T-cell (primary cell): Measurements from ENCODE around the gene GRAMD2B. TPM values are rescaled to one million over a fixed set of nuclear protein-coding genes. Genes with fewer than 3 reads are reported as not detected.

ENCODE experiments used
- ATAC-seq, 4 experiments: fragments of 200-7000 bp in 3 of 4; fragments of 150-1000 bp in 1 of 4; cut with Tn5 transposase; replicated peaks in 1 of 4; 1 replicate in 3 of 4; 2 replicates in 1 of 4; pipeline ENCODE4 v1.10.0; 2021; ENCODE audit warnings: moderate library complexity in 3 of 4, mild to moderate bottlenecking in 2 of 4, moderate number of reproducible peaks in 1 of 4
- CTCF ChIA-PET, 2 donors: fragments of 300-600 bp; sonication (Branson Sonifier 250); formaldehyde crosslinking; loops; one replicate each; lab custom pipeline; 2022; ENCODE audit warnings: antibody characterized with exemption in 2 of 2; lab: Charles Lee
- POLR2A ChIA-PET, 2 donors: fragments of 300-600 bp; sonication (Branson Sonifier 250); formaldehyde crosslinking; loops; one replicate each; lab custom pipeline; 2022; ENCODE audit warnings: antibody characterized with exemption in 2 of 2; lab: Charles Lee
- DNase-seq, 35 experiments: peaks; one replicate each; pipeline versions ENCODE4 v3.0.0 to v3.0.0-alpha.2; 2013 to 2023
- H3K27ac ChIP-seq: one replicate; pipeline ENCODE4 v1.5.1; 2013; ENCODE audit warnings: low read length
- H3K27me3 ChIP-seq, 2 experiments: replicated peaks in 1 of 2; 1 replicate in 1 of 2; 2 replicates in 1 of 2; pipeline versions ENCODE4 v1.6.1 to v1.7.0; 2013; ENCODE audit warnings: low read length in 1 of 2, mixed read lengths in 1 of 2; ENCODE audit not compliant: control insufficient read depth in 2 of 2, insufficient read depth in 2 of 2; ENCODE audit errors: extremely low read depth in 1 of 2
- H3K36me3 ChIP-seq, 2 donors: 1 replicate in 1 of 2; 2 replicates in 1 of 2; pipeline versions ENCODE4 v1.6.1 to v1.7.0; 2013; ENCODE audit warnings: low read length in 1 of 2; ENCODE audit not compliant: control insufficient read depth in 2 of 2, insufficient read depth in 1 of 2; ENCODE audit errors: extremely low read depth in 1 of 2
- H3K4me1 ChIP-seq, 2 experiments: 1 replicate in 1 of 2; 2 replicates in 1 of 2; pipeline versions ENCODE4 v1.6.1 to v1.7.0; 2013; ENCODE audit warnings: low read length in 2 of 2, mixed read lengths in 1 of 2; ENCODE audit not compliant: insufficient read depth in 2 of 2, control insufficient read depth in 1 of 2; ENCODE audit errors: extremely low read depth in 1 of 2
- H3K4me3 ChIP-seq, 2 donors: 1 replicate in 1 of 2; 2 replicates in 1 of 2; pipeline versions ENCODE4 v1.5.1 to v1.7.0; 2013; ENCODE audit warnings: mild to moderate bottlenecking in 2 of 2, low read length in 1 of 2, moderate library complexity in 1 of 2; ENCODE audit not compliant: control insufficient read depth in 1 of 2; ENCODE audit errors: extremely low read depth in 1 of 2
- H3K9me3 ChIP-seq: 2 replicates; pipeline ENCODE4 v1.7.0; 2013
- H3K27ac Mint-ChIP-seq, 2 donors: one replicate each; pipeline ENCODE4 v1.8.0; 2020 to 2021; ENCODE audit warnings: mild to moderate bottlenecking in 2 of 2, mixed read lengths in 2 of 2
- H3K27me3 Mint-ChIP-seq, 2 donors: one replicate each; pipeline ENCODE4 v1.8.0; 2021 to 2022; ENCODE audit warnings: mixed read lengths in 2 of 2
- H3K36me3 Mint-ChIP-seq: one replicate; pipeline ENCODE4 v1.8.0; 2021; ENCODE audit warnings: mixed read lengths
- H3K4me1 Mint-ChIP-seq, 3 donors: one replicate each; pipeline ENCODE4 v1.8.0; 2020 to 2022; ENCODE audit warnings: mixed read lengths in 3 of 3, mild to moderate bottlenecking in 1 of 3
- H3K4me3 Mint-ChIP-seq, 3 donors: one replicate each; pipeline ENCODE4 v1.8.0; 2020 to 2022; ENCODE audit warnings: mild to moderate bottlenecking in 3 of 3, mixed read lengths in 3 of 3, moderate library complexity in 3 of 3
- H3K9me3 Mint-ChIP-seq, 3 donors: one replicate each; pipeline ENCODE4 v1.8.0; 2020 to 2022; ENCODE audit warnings: mixed read lengths in 3 of 3
- WGBS: methylation state at CpG from one replicate; pipeline ENCODE4 v1.1.5; 2013; ENCODE audit warnings: missing lambda C conversion rate; ENCODE audit not compliant: insufficient coverage; 5-methylcytosine and 5-hydroxymethylcytosine counted together
- total RNA-seq, 35 experiments: library from RNA in 6 of 35; stranded (reverse) in 6 of 35; fragments of 120-200 nt in 1 of 35; gene quantifications; one replicate each; pipeline versions ENCODE4 v1.2.1 to v1.2.4 and lab custom pipeline; 2013 to 2026

GRAMD2B gene
- total RNA-seq, 5 donors from 2014 or later (not counting 1 experiment from before 2014, with no cell fraction given): 5.7 to 14.1 (median 6.0) TPM

GRCh38 chr5:126402621-126403555 lies 20.3 kb upstream of the GRAMD2B start:
- ATAC-seq (no peak), DNase-seq (no peak)
- CTCF ChIA-PET: no interaction called here
- Histone ChIP-seq H3K9me3 (no peaks in the 10 kb centered on the region), H3K27me3 (no peaks in the 10 kb centered on the region), H3K27ac (no peak overlapping the region), H3K4me3 (no peak overlapping the region), H3K4me1 (no peaks in the 10 kb centered on the region), H3K36me3 (no peaks in the 10 kb centered on the region)
- WGBS: no CpG with 5 or more reads among the region's 2 CpGs
- Mint-ChIP-seq H3K4me3 (no peak overlapping the region), H3K27me3 (peaks cover 0 to 4% of the 10 kb centered on the region in 2 donors), H3K4me1 (no peaks in the 10 kb centered on the region), H3K36me3 (no peaks in the 10 kb centered on the region), H3K9me3 (peaks cover 14 to 35% (median 18%) of the 10 kb centered on the region in 3 donors), H3K27ac (no peak overlapping the region)
- POLR2A ChIA-PET: no interaction called here

- Mint-ChIP-seq H3K4me3 (no peak overlapping the region), H3K9me3 (peaks cover 13 to 30% (median 17%) of the 10 kb centered on the region in 3 donors), H3K36me3 (no peaks in the 10 kb centered on the region), H3K4me1 (no peaks in the 10 kb centered on the region), H3K27ac (no peak overlapping the region), H3K27me3 (peaks cover 0 to 4% of the 10 kb centered on the region in 2 donors)
- ATAC-seq: no peak
- H3K9me3 ChIP-seq: no peaks in the 10 kb centered on the region
- H3K4me3 ChIP-seq: no peak overlapping the region
- no peaks in the 10 kb centered on the region for H3K27me3 ChIP-seq
- ChIA-PET CTCF (no interaction called here), POLR2A (no interaction called here)
- no peaks in the 10 kb centered on the region for H3K36me3 ChIP-seq
- no peak overlapping the region for H3K27ac ChIP-seq
- H3K4me1 ChIP-seq: no peaks in the 10 kb centered on the region
- no peak for DNase-seq
Measured at GRCh38 chr5:126403876-126404275, 19.3 kb upstream of the GRAMD2B start.

GRCh38 chr5:126410623-126411022 lies 12.6 kb upstream of the GRAMD2B start:
- DNase-seq (no peak), ATAC-seq (no peak)
- Histone ChIP-seq H3K9me3 (no peaks in the 10 kb centered on the region), H3K4me3 (no peak overlapping the region), H3K27me3 (peaks cover 0 to 4% of the 10 kb centered on the region in 2 experiments), H3K27ac (no peak overlapping the region), H3K36me3 (no peaks in the 10 kb centered on the region), H3K4me1 (no peaks in the 10 kb centered on the region)
- Mint-ChIP-seq H3K9me3 (peaks cover 0 to 14% (median 5%) of the 10 kb centered on the region in 3 donors), H3K4me3 (no peak overlapping the region), H3K27me3 (peaks cover 6 to 29% of the 10 kb centered on the region in 2 donors), H3K27ac (no peak overlapping the region), H3K36me3 (no peaks in the 10 kb centered on the region), H3K4me1 (peaks cover 0 to 2% (median 0%) of the 10 kb centered on the region in 3 donors)
- POLR2A ChIA-PET: no interaction called here
- CTCF ChIA-PET: no interaction called here
- WGBS: 20% methylated on average over 1 of the region's 2 CpGs

GRCh38 chr5:126413856-126414255 lies 9.4 kb upstream of the GRAMD2B start:
- Mint-ChIP-seq H3K4me3 (no peak overlapping the region), H3K4me1 (peaks cover 0 to 2% (median 0%) of the 10 kb centered on the region in 3 donors), H3K9me3 (peaks cover 0 to 14% (median 5%) of the 10 kb centered on the region in 3 donors), H3K27ac (no peak overlapping the region), H3K27me3 (peaks cover 6 to 34% of the 10 kb centered on the region in 2 donors), H3K36me3 (no peaks in the 10 kb centered on the region)
- no peaks in the 10 kb centered on the region for H3K36me3 ChIP-seq
- DNase-seq (no peak), ATAC-seq (no peak)
- H3K27ac ChIP-seq: no peak overlapping the region
- peaks cover 0 to 4% of the 10 kb centered on the region in 2 experiments for H3K27me3 ChIP-seq
- H3K9me3 ChIP-seq: no peaks in the 10 kb centered on the region
- ChIA-PET POLR2A (interaction anchor here in 1 of 2 donors (0.6 kb wide), 1 partner anchor 167 kb away, joined by 4 read pairs; no protein-coding TSS in a partner anchor), CTCF (no interaction called here)
- H3K4me3 ChIP-seq: no peak overlapping the region
- no peaks in the 10 kb centered on the region for H3K4me1 ChIP-seq
- 100% methylated on average over 1 of the region's 3 CpGs for WGBS

GRCh38 chr5:126414874-126415502 lies 8.2 kb upstream of the GRAMD2B start:
- H3K9me3 ChIP-seq: no peaks in the 10 kb centered on the region
- H3K27me3 Mint-ChIP-seq: peaks cover 6 to 33% of the 10 kb centered on the region in 2 donors
- ChIA-PET POLR2A (no interaction called here), CTCF (no interaction called here)
- DNase-seq (no peak), ATAC-seq (no peak)
- no peaks in the 10 kb centered on the region for H3K4me1 ChIP-seq
- no CpG with 5 or more reads among the region's 1 CpG for WGBS
- H3K27me3 ChIP-seq: peaks cover 0 to 4% of the 10 kb centered on the region in 2 experiments
- H3K4me1 Mint-ChIP-seq: peaks cover 0 to 2% (median 0%) of the 10 kb centered on the region in 3 donors
- no peak overlapping the region for H3K27ac ChIP-seq
- H3K4me3 Mint-ChIP-seq: no peak overlapping the region
- peaks cover 0 to 11% (median 5%) of the 10 kb centered on the region in 3 donors for H3K9me3 Mint-ChIP-seq
- H3K36me3 ChIP-seq: no peaks in the 10 kb centered on the region
- H3K4me3 ChIP-seq: no peak overlapping the region
- H3K36me3 Mint-ChIP-seq: no peaks in the 10 kb centered on the region
- H3K27ac Mint-ChIP-seq: no peak overlapping the region

GRCh38 chr5:126415789-126416188 lies 7.4 kb upstream of the GRAMD2B start:
- Mint-ChIP-seq H3K9me3 (peaks cover 0 to 7% (median under 1%) of the 10 kb centered on the region in 3 donors), H3K4me1 (peaks cover 0 to 2% (median 0%) of the 10 kb centered on the region in 3 donors), H3K27me3 (peaks cover 6 to 33% of the 10 kb centered on the region in 2 donors), H3K36me3 (no peaks in the 10 kb centered on the region), H3K27ac (no peak overlapping the region), H3K4me3 (no peak overlapping the region)
- no peak overlapping the region for H3K27ac ChIP-seq
- CTCF ChIA-PET: no interaction called here
- ATAC-seq: no peak
- no CpG with 5 or more reads among the region's 4 CpGs for WGBS
- H3K9me3 ChIP-seq: no peaks in the 10 kb centered on the region
- DNase-seq: no peak
- no peak overlapping the region for H3K4me3 ChIP-seq
- no peaks in the 10 kb centered on the region for H3K4me1 ChIP-seq
- H3K36me3 ChIP-seq: no peaks in the 10 kb centered on the region
- POLR2A ChIA-PET: no interaction called here
- H3K27me3 ChIP-seq: peaks cover 0 to 4% of the 10 kb centered on the region in 2 experiments
